OCI-LY1 (cell line): Measurements from ENCODE around the gene DCLK1.

ENCODE experiments used
- H2AFZ ChIP-seq: fragments of 200-600 bp; sonication (generic), shearing (Covaris generic); 2 replicates; pipeline ENCODE4 v1.6.0; 2014; ENCODE audit warnings: antibody characterized with exemption, mild to moderate bottlenecking, low read length
- H3F3A ChIP-seq: fragments of 200-600 bp; sonication (generic), shearing (Covaris generic); 2 replicates; pipeline ENCODE4 v1.6.0; 2014; ENCODE audit warnings: mild to moderate bottlenecking, antibody characterized with exemption, low read length, moderate library complexity; ENCODE audit not compliant: insufficient read depth
- H3K27ac ChIP-seq: fragments of 200-600 bp; sonication (generic); 2 replicates; pipeline ENCODE4 v1.5.1; 2014; ENCODE audit warnings: low read length, mixed run types, mild to moderate bottlenecking, low read depth; ENCODE audit not compliant: poor library complexity, severe bottlenecking
- H3K27me3 ChIP-seq: fragments of 200-600 bp; sonication (generic); 2 replicates; pipeline ENCODE4 v1.6.0; 2014; ENCODE audit warnings: antibody characterized with exemption, mild to moderate bottlenecking, low read length, moderate library complexity; ENCODE audit not compliant: insufficient read depth
- H3K36me3 ChIP-seq: fragments of 200-600 bp; sonication (generic); 2 replicates; pipeline ENCODE4 v1.6.1; 2014; ENCODE audit warnings: mild to moderate bottlenecking, antibody characterized with exemption, low read length, moderate library complexity, mixed read lengths; ENCODE audit not compliant: insufficient read depth
- H3K4me1 ChIP-seq: fragments of 200-600 bp; sonication (generic); 2 replicates; pipeline ENCODE4 v1.5.1; 2014; ENCODE audit warnings: mild to moderate bottlenecking, low read length, moderate library complexity; ENCODE audit not compliant: insufficient read depth, severe bottlenecking
- H3K4me2 ChIP-seq: fragments of 200-600 bp; sonication (generic), shearing (Covaris generic); 2 replicates; pipeline ENCODE4 v1.6.1; 2014; ENCODE audit warnings: low read length
- H3K4me3 ChIP-seq: fragments of 200-600 bp; sonication (generic); 2 replicates; pipeline ENCODE4 v1.5.1; 2014; ENCODE audit warnings: low read length, low read depth, mild to moderate bottlenecking, mixed read lengths; ENCODE audit not compliant: poor library complexity, severe bottlenecking
- H3K79me2 ChIP-seq: fragments of 200-600 bp; shearing (Covaris generic); 2 replicates; pipeline ENCODE4 v1.6.1; 2016; ENCODE audit warnings: mixed run types, low read length, mixed read lengths; ENCODE audit not compliant: insufficient read depth
- H3K9ac ChIP-seq: fragments of 200-600 bp; sonication (generic), shearing (Covaris generic); 2 replicates; pipeline ENCODE4 v1.6.1; 2014; ENCODE audit warnings: mild to moderate bottlenecking, low read length, mixed read lengths
- H3K9me2 ChIP-seq: fragments of 200-600 bp; sonication (generic), shearing (Covaris generic); 2 replicates; pipeline ENCODE4 v1.6.1; 2014; ENCODE audit warnings: low read depth, mild to moderate bottlenecking, low read length, mixed read lengths
- H3K9me3 ChIP-seq: fragments of 200-600 bp; shearing (Covaris generic); 2 replicates; pipeline ENCODE4 v1.6.1; 2014; ENCODE audit warnings: low read length, mixed read lengths
- H4K20me1 ChIP-seq: fragments of 200-600 bp; sonication (generic), shearing (Covaris generic); 2 replicates; pipeline ENCODE4 v1.6.0; 2016; ENCODE audit warnings: mild to moderate bottlenecking, low read length; ENCODE audit not compliant: insufficient read depth
- CTCF ChIP-seq: fragments of 200-600 bp; sonication (generic), shearing (Covaris generic); IDR thresholded peaks from 2 replicates; pipeline ENCODE4 v1.5.1; 2017; ENCODE audit warnings: mild to moderate bottlenecking, antibody characterized with exemption, low read length, moderate library complexity, mixed read lengths
- EZH2 ChIP-seq: fragments of 200-600 bp; sonication (generic), shearing (Covaris generic); IDR thresholded peaks from 2 replicates; pipeline ENCODE4 v1.8.0; 2017; ENCODE audit warnings: borderline replicate concordance, mixed run types, mild to moderate bottlenecking, antibody characterized with exemption, low read length, moderate library complexity, mixed read lengths

The DCLK1 gene

GRCh38 chr13:36126491-36126890 lies 4.7 kb downstream of the DCLK1 start:
- Histone ChIP-seq H3K36me3 (no peaks in the 10 kb centered on the region), H3K79me2 (no peaks in the 10 kb centered on the region), H3K27ac (no peak overlapping the region), H3K4me1 (no peaks in the 10 kb centered on the region), H2AFZ (no peak overlapping the region), H3K9ac (no peak overlapping the region), H3F3A (no peaks in the 10 kb centered on the region), H3K27me3 (no peaks in the 10 kb centered on the region), H4K20me1 (no peaks in the 10 kb centered on the region), H3K9me2 (no peaks in the 10 kb centered on the region), H3K9me3 (no peaks in the 10 kb centered on the region), H3K4me2 (no peak overlapping the region), H3K4me3 (no peak overlapping the region)
- TF ChIP-seq EZH2 = no peak
- TF ChIP-seq CTCF = no peak

GRCh38 chr13:36125841-36126240 lies 5.3 kb downstream of the DCLK1 start:
- H3K9me3 ChIP-seq = no peaks in the 10 kb centered on the region
- H3K27ac ChIP-seq = no peak overlapping the region
- H3K4me2 ChIP-seq = no peak overlapping the region
- H3K79me2 ChIP-seq = no peaks in the 10 kb centered on the region
- no peaks in the 10 kb centered on the region for H4K20me1 ChIP-seq
- H3K9ac ChIP-seq = no peak overlapping the region
- no peaks in the 10 kb centered on the region for H3K9me2 ChIP-seq
- no peak overlapping the region for H3K4me3 ChIP-seq
- no peaks in the 10 kb centered on the region for H3K4me1 ChIP-seq
- H2AFZ ChIP-seq = no peak overlapping the region
- H3K27me3 ChIP-seq = no peaks in the 10 kb centered on the region
- no peaks in the 10 kb centered on the region for H3F3A ChIP-seq
- H3K36me3 ChIP-seq = no peaks in the 10 kb centered on the region
- no peak for TF ChIP-seq EZH2
- TF ChIP-seq CTCF = no peak

GRCh38 chr13:36124236-36124822 lies 6.9 kb downstream of the DCLK1 start:
- TF ChIP-seq EZH2 (no peak), CTCF (no peak)

More at GRCh38 chr13:36124236-36124822, 6.9 kb downstream of the DCLK1 start:
- Histone ChIP-seq H3K79me2 (no peaks in the 10 kb centered on the region), H3K27me3 (no peaks in the 10 kb centered on the region), H3K9me2 (no peaks in the 10 kb centered on the region), H3F3A (no peaks in the 10 kb centered on the region), H2AFZ (no peak overlapping the region), H3K4me3 (no peak overlapping the region), H4K20me1 (no peaks in the 10 kb centered on the region), H3K27ac (no peak overlapping the region), H3K9ac (no peak overlapping the region), H3K4me2 (no peak overlapping the region), H3K4me1 (no peaks in the 10 kb centered on the region), H3K36me3 (no peaks in the 10 kb centered on the region), H3K9me3 (no peaks in the 10 kb centered on the region)
